ENCODE results near the gene IFNA1. TPM values are rescaled to one million over a fixed set of nuclear protein-coding genes. Genes with fewer than 3 reads are reported as not detected.

Gene IFNA1
- polyA plus RNA-seq, 1 donor from 2014 or later = not detected

DNA sequence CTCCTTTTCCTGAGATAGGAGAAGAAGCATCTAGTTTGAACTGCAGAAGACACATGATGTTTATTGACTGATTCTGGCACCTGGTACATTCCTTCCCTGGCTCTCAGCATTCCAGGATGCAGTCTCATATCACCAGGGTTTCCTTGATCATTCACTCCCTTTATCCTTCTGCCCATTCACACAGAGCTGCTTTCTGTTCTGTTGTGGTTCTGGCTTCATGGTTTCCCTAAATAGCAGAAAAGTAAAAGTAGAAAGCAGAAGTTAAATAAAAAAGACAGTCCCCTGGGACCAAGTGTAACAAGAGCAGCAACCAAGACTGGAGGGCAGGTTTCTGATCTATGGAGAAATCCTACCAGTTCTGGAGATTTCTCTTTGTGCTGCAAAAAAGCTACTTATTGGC is 28.1 kb upstream of the IFNA1 start:
- no peaks in the 10 kb centered on the region for H3K9me3 ChIP-seq (ENCODE audit: low read length)
- H2AFZ ChIP-seq (ENCODE audit: low read depth, low read length) = no peak overlapping the region
- no peak overlapping the region for H3K9ac ChIP-seq (ENCODE audit: low read length)
- no peaks in the 10 kb centered on the region for H3K27me3 ChIP-seq (ENCODE audit: insufficient read depth, low read depth, low read length)
- TF ChIP-seq RAD21 (conservative IDR thresholded peaks at IDR 0.05) = no peak
- TF ChIP-seq, protein P1, sequence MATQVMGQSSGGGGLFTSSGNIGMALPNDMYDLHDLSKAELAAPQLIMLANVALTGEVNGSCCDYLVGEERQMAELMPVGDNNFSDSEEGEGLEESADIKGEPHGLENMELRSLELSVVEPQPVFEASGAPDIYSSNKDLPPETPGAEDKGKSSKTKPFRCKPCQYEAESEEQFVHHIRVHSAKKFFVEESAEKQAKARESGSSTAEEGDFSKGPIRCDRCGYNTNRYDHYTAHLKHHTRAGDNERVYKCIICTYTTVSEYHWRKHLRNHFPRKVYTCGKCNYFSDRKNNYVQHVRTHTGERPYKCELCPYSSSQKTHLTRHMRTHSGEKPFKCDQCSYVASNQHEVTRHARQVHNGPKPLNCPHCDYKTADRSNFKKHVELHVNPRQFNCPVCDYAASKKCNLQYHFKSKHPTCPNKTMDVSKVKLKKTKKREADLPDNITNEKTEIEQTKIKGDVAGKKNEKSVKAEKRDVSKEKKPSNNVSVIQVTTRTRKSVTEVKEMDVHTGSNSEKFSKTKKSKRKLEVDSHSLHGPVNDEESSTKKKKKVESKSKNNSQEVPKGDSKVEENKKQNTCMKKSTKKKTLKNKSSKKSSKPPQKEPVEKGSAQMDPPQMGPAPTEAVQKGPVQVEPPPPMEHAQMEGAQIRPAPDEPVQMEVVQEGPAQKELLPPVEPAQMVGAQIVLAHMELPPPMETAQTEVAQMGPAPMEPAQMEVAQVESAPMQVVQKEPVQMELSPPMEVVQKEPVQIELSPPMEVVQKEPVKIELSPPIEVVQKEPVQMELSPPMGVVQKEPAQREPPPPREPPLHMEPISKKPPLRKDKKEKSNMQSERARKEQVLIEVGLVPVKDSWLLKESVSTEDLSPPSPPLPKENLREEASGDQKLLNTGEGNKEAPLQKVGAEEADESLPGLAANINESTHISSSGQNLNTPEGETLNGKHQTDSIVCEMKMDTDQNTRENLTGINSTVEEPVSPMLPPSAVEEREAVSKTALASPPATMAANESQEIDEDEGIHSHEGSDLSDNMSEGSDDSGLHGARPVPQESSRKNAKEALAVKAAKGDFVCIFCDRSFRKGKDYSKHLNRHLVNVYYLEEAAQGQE (IDR thresholded peaks at IDR 0.05; ENCODE audit: borderline replicate concordance) = no peak
- no peak for TF ChIP-seq POLR2AphosphoS5 (IDR thresholded peaks at IDR 0.05)
- TF ChIP-seq MXI1 (conservative IDR thresholded peaks at IDR 0.05; ENCODE audit: poor library complexity, severe bottlenecking) = no peak
- TF ChIP-seq SMC3 (conservative IDR thresholded peaks at IDR 0.05; ENCODE audit: poor library complexity) = no peak
- TF ChIP-seq EP300 (conservative IDR thresholded peaks at IDR 0.05; ENCODE audit: poor library complexity, severe bottlenecking) = no peak
- TF ChIP-seq TAF1 (IDR thresholded peaks at IDR 0.05; ENCODE audit: low read depth) = no peak
- no peak for TF ChIP-seq EZH2 (IDR thresholded peaks at IDR 0.05; ENCODE audit: borderline replicate concordance, insufficient read depth, low read length, poor library complexity, severe bottlenecking)
- TF ChIP-seq, protein P2, sequence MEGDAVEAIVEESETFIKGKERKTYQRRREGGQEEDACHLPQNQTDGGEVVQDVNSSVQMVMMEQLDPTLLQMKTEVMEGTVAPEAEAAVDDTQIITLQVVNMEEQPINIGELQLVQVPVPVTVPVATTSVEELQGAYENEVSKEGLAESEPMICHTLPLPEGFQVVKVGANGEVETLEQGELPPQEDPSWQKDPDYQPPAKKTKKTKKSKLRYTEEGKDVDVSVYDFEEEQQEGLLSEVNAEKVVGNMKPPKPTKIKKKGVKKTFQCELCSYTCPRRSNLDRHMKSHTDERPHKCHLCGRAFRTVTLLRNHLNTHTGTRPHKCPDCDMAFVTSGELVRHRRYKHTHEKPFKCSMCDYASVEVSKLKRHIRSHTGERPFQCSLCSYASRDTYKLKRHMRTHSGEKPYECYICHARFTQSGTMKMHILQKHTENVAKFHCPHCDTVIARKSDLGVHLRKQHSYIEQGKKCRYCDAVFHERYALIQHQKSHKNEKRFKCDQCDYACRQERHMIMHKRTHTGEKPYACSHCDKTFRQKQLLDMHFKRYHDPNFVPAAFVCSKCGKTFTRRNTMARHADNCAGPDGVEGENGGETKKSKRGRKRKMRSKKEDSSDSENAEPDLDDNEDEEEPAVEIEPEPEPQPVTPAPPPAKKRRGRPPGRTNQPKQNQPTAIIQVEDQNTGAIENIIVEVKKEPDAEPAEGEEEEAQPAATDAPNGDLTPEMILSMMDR (IDR thresholded peaks at IDR 0.05; ENCODE audit: poor library complexity, severe bottlenecking) = no peak
- no peaks in the 10 kb centered on the region for H3K9me2 ChIP-seq (ENCODE audit: insufficient read depth, low read length)
- no peaks in the 10 kb centered on the region for H3K36me3 ChIP-seq (ENCODE audit: insufficient read depth, low read length)
- no peaks in the 10 kb centered on the region for H3K79me2 ChIP-seq (replicated peaks; ENCODE audit: insufficient read depth, low read length)
- H4K20me1 ChIP-seq (ENCODE audit: insufficient read depth) = no peaks in the 10 kb centered on the region
- no peak overlapping the region for H3K4me3 ChIP-seq (ENCODE audit: low read length)
- no peak overlapping the region for H3K4me2 ChIP-seq (ENCODE audit: low read length)
- no peak overlapping the region for H3K27ac ChIP-seq (ENCODE audit: low read length)
- H3F3A ChIP-seq (ENCODE audit: insufficient read depth, low read length, poor library complexity, severe bottlenecking) = no peaks in the 10 kb centered on the region

DNA sequence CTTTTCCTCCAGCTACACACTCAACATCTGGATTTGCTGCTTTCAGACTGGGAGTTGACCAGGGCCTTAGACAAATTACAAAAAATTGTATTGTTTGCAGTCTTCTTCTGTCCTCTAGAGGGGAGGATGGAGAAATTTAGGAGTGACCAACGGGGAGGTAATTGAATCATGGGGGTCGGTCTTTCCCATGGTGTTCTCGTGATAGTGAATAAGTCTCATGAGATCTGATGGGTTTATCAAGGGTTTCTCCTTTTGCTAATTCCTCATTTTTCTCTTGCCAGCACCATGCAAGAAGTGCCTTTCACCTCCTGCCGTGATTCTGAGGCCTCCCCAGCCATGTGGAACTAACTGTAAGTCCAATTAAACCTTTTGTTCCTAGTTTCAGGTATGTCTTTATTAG is 27.1 kb upstream of the IFNA1 start:
- no peak overlapping the region for H3K27ac ChIP-seq (ENCODE audit: low read length)
- H3K9ac ChIP-seq (ENCODE audit: low read length) = no peak overlapping the region
- H2AFZ ChIP-seq (ENCODE audit: low read depth, low read length) = no peak overlapping the region
- no peaks in the 10 kb centered on the region for H3K9me2 ChIP-seq (ENCODE audit: insufficient read depth, low read length)
- H4K20me1 ChIP-seq (ENCODE audit: insufficient read depth) = no peaks in the 10 kb centered on the region
- H3K36me3 ChIP-seq (ENCODE audit: insufficient read depth, low read length) = no peaks in the 10 kb centered on the region
- no peak overlapping the region for H3K4me3 ChIP-seq (ENCODE audit: low read length)
- H3K4me2 ChIP-seq (ENCODE audit: low read length) = no peak overlapping the region
- no peaks in the 10 kb centered on the region for H3K27me3 ChIP-seq (ENCODE audit: insufficient read depth, low read depth, low read length)
- no peaks in the 10 kb centered on the region for H3K9me3 ChIP-seq (ENCODE audit: low read length)
- no peak for TF ChIP-seq MXI1 (conservative IDR thresholded peaks at IDR 0.05; ENCODE audit: poor library complexity, severe bottlenecking)
- TF ChIP-seq, protein P2 (IDR thresholded peaks at IDR 0.05; ENCODE audit: poor library complexity, severe bottlenecking) = no peak
- TF ChIP-seq TAF1 (IDR thresholded peaks at IDR 0.05; ENCODE audit: low read depth) = no peak
- no peak for TF ChIP-seq SMC3 (conservative IDR thresholded peaks at IDR 0.05; ENCODE audit: poor library complexity)
- TF ChIP-seq EP300 (conservative IDR thresholded peaks at IDR 0.05; ENCODE audit: poor library complexity, severe bottlenecking) = no peak
- TF ChIP-seq POLR2AphosphoS5 (IDR thresholded peaks at IDR 0.05) = no peak
- no peak for TF ChIP-seq EZH2 (IDR thresholded peaks at IDR 0.05; ENCODE audit: borderline replicate concordance, insufficient read depth, low read length, poor library complexity, severe bottlenecking)
- TF ChIP-seq, protein P1 (IDR thresholded peaks at IDR 0.05; ENCODE audit: borderline replicate concordance) = no peak
- no peak for TF ChIP-seq RAD21 (conservative IDR thresholded peaks at IDR 0.05)
- no peaks in the 10 kb centered on the region for H3F3A ChIP-seq (ENCODE audit: insufficient read depth, low read length, poor library complexity, severe bottlenecking)
- no peaks in the 10 kb centered on the region for H3K79me2 ChIP-seq (replicated peaks; ENCODE audit: insufficient read depth, low read length)

Data from neural cell (in vitro differentiated cells).